ENCODE results near the gene RACGAP1.

DNA sequence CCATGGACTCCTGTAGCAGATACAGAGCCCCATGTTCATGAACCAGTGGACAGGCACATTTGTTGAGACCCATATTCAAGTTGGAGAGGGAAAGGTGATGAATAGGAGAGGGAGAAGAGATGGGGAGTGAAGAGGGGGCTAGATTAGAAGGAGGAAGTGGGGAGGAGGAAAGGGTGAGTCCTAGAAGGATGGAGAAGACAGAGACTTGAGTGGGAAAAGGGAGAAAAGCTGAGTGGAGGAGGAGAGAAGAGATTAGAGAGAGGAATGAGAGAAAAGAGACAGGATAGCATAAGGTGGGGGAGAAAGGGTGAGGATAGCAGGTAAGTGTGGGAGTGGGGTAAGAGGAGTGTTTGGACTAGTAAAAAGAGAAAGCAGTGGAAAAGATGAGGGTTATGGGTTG is 27.2 kb upstream of the RACGAP1 start:
- TF ChIP-seq, protein P1, sequence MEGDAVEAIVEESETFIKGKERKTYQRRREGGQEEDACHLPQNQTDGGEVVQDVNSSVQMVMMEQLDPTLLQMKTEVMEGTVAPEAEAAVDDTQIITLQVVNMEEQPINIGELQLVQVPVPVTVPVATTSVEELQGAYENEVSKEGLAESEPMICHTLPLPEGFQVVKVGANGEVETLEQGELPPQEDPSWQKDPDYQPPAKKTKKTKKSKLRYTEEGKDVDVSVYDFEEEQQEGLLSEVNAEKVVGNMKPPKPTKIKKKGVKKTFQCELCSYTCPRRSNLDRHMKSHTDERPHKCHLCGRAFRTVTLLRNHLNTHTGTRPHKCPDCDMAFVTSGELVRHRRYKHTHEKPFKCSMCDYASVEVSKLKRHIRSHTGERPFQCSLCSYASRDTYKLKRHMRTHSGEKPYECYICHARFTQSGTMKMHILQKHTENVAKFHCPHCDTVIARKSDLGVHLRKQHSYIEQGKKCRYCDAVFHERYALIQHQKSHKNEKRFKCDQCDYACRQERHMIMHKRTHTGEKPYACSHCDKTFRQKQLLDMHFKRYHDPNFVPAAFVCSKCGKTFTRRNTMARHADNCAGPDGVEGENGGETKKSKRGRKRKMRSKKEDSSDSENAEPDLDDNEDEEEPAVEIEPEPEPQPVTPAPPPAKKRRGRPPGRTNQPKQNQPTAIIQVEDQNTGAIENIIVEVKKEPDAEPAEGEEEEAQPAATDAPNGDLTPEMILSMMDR (IDR thresholded peaks at IDR 0.05) = no peak
- TF ChIP-seq POLR2A (IDR thresholded peaks at IDR 0.05) = no peak
